HG03097 (cell line): Measurements from ENCODE around the gene RNF130.
"Not testable (repeated sequence)": the region's sequence is repeated elsewhere in the genome, so short reads cannot be mapped to it uniquely, and the experiment has no call there.

Experiments
- ATAC-seq: cut with Tn5 transposase; IDR thresholded peaks from one replicate; pipeline ENCODE4 v1.9.1; 2021; ENCODE audit not compliant: unreplicated experiment, low FRiP score

RNF130 gene

GRCh38 chr5:180026320-180026719 lies 45.2 kb downstream of the RNF130 start:
- no peak for ATAC-seq

GRCh38 chr5:180021900-180022299 lies 49.7 kb downstream of the RNF130 start:
- ATAC-seq = no peak

GRCh38 chr5:180020176-180020575 lies 51.4 kb downstream of the RNF130 start:
- no peak for ATAC-seq

GRCh38 chr5:180018347-180019060 lies 53.1 kb downstream of the RNF130 start:
- ATAC-seq = no peak

GRCh38 chr5:180015523-180015922 lies 56.0 kb downstream of the RNF130 start:
- not testable (repeated sequence) for ATAC-seq

GRCh38 chr5:180013678-180014077 lies 57.9 kb downstream of the RNF130 start:
- no peak for ATAC-seq

GRCh38 chr5:180012316-180012715 lies 59.2 kb downstream of the RNF130 start:
- ATAC-seq = no peak

- ATAC-seq = no peak
Observed at GRCh38 chr5:180010636-180011035, 60.9 kb downstream of the RNF130 start.

- ATAC-seq = no peak
Observed at GRCh38 chr5:180009581-180009980, 62.0 kb downstream of the RNF130 start.

- no peak for ATAC-seq
Observed at GRCh38 chr5:180008433-180008832, 63.1 kb downstream of the RNF130 start.

- no peak for ATAC-seq
Observed at GRCh38 chr5:180007582-180007981, 64.0 kb downstream of the RNF130 start.

GRCh38 chr5:180006141-180006540 lies 65.4 kb downstream of the RNF130 start:
- ATAC-seq = no peak

- no peak for ATAC-seq
Observed at GRCh38 chr5:180003127-180003526, 68.4 kb downstream of the RNF130 start.

GRCh38 chr5:180001742-180002141 lies 69.8 kb downstream of the RNF130 start:
- no peak for ATAC-seq

GRCh38 chr5:180001136-180001535 lies 70.4 kb downstream of the RNF130 start:
- ATAC-seq = no peak

GRCh38 chr5:179998485-179998884 lies 73.1 kb downstream of the RNF130 start:
- no peak for ATAC-seq

- ATAC-seq = no peak
Observed at GRCh38 chr5:179994583-179995323, 76.8 kb downstream of the RNF130 start.

- not testable (repeated sequence) for ATAC-seq
Observed at GRCh38 chr5:179992855-179993254, 78.7 kb downstream of the RNF130 start.

GRCh38 chr5:179991106-179991505 lies 80.5 kb downstream of the RNF130 start:
- no peak for ATAC-seq

- ATAC-seq = not testable (repeated sequence)
Observed at GRCh38 chr5:179990525-179990924, 81.0 kb downstream of the RNF130 start.

GRCh38 chr5:179986328-179986727 lies 85.2 kb downstream of the RNF130 start:
- no peak for ATAC-seq

- no peak for ATAC-seq
Observed at GRCh38 chr5:179981636-179982035, 89.9 kb downstream of the RNF130 start.
